Hepatocyte (in vitro differentiated cells): ENCODE data around the gene NR2C2AP. TPM values are rescaled to one million over a fixed set of nuclear protein-coding genes. Genes with fewer than 3 reads are reported as not detected.

Experiments
- DNase-seq: peaks from one replicate; pipeline ENCODE4 v3.0.0-alpha.2; 2016; ENCODE audit warnings: low spot score
- H2AFZ ChIP-seq: fragments of 200-600 bp; sonication (generic); 2 replicates; pipeline ENCODE4 v1.6.0; 2016; ENCODE audit warnings: antibody characterized with exemption, mild to moderate bottlenecking
- H3K27ac ChIP-seq: fragments of 200-600 bp; sonication (generic); 2 replicates; pipeline ENCODE4 v1.5.1; 2016; ENCODE audit warnings: mild to moderate bottlenecking
- H3K27me3 ChIP-seq: fragments of 200-600 bp; sonication (generic); 2 replicates; pipeline ENCODE4 v1.6.1; 2016
- H3K36me3 ChIP-seq: fragments of 200-600 bp; sonication (generic); replicated peaks from 2 replicates; pipeline ENCODE4 v1.5.1; 2016; ENCODE audit warnings: low read depth; ENCODE audit not compliant: insufficient read depth
- H3K4me1 ChIP-seq: fragments of 200-600 bp; sonication (generic); 2 replicates; pipeline ENCODE4 v1.5.1; 2016; ENCODE audit warnings: mild to moderate bottlenecking, moderate library complexity; ENCODE audit not compliant: insufficient read depth
- H3K4me2 ChIP-seq: fragments of 200-600 bp; sonication (generic); 2 replicates; pipeline ENCODE4 v1.6.0; 2016
- H3K4me3 ChIP-seq: fragments of 200-600 bp; sonication (generic); 2 replicates; pipeline ENCODE4 v1.5.1; 2016; ENCODE audit warnings: mild to moderate bottlenecking
- H3K79me2 ChIP-seq: fragments of 200-600 bp; sonication (generic); 2 replicates; pipeline ENCODE4 v1.6.0; 2017; ENCODE audit warnings: mild to moderate bottlenecking
- H3K9me2 ChIP-seq: fragments of 200-600 bp; sonication (generic); replicated peaks from 2 replicates; pipeline ENCODE4 v1.6.0; 2017; ENCODE audit warnings: mild to moderate bottlenecking; ENCODE audit not compliant: insufficient read depth
- H3K9me3 ChIP-seq: fragments of 200-600 bp; sonication (generic); 2 replicates; pipeline ENCODE4 v1.5.1; 2016; ENCODE audit warnings: low read depth, mild to moderate bottlenecking
- H4K20me1 ChIP-seq: fragments of 200-600 bp; sonication (generic); 2 replicates; pipeline ENCODE4 v1.6.0; 2016; ENCODE audit warnings: mild to moderate bottlenecking; ENCODE audit not compliant: insufficient read depth, poor library complexity, severe bottlenecking
- CTCF ChIP-seq: fragments of 200-600 bp; sonication (generic); IDR thresholded peaks from 2 replicates; pipeline ENCODE4 v1.5.1; 2016; ENCODE audit warnings: antibody characterized with exemption, mild to moderate bottlenecking; ENCODE audit not compliant: poor library complexity
- EZH2 ChIP-seq: fragments of 200-600 bp; sonication (generic); IDR thresholded peaks from 2 replicates; pipeline ENCODE4 v1.6.1; 2016; ENCODE audit warnings: antibody characterized with exemption, mild to moderate bottlenecking, borderline replicate concordance
- EZH2phosphoT487 ChIP-seq: fragments of 200-600 bp; sonication (generic); IDR thresholded peaks from one replicate; pipeline ENCODE4 v1.6.1; 2018; ENCODE audit warnings: antibody characterized with exemption, mild to moderate bottlenecking, low read depth, moderate library complexity; ENCODE audit not compliant: unreplicated experiment, severe bottlenecking
- WGBS: methylation state at CpG from one replicate; pipeline ENCODE4 v1.1.6; 2016; ENCODE audit warnings: low lambda C conversion rate; ENCODE audit errors: missing lambda C conversion rate; 5-methylcytosine and 5-hydroxymethylcytosine counted together
- polyA plus RNA-seq: library from polyadenylated mRNA; unstranded; fragments of >200 nt; fragmentation: Nextera tagmentation; extraction: Ambion mirVana; gene quantifications from 2 replicates; pipeline ENCODE4 v1.2.1, GENCODE V29; 2016
- total RNA-seq: library from RNA; depleted of rRNA; stranded (reverse); fragments of >200 nt; gene quantifications from 2 replicates; pipeline ENCODE4 v1.2.3, GENCODE V29; 2014

The NR2C2AP gene
- total and polyA plus RNA-seq, 2 experiments from 2014 or later, result 5.2 to 9.0 TPM

GRCh38 chr19:19215792-19216191 is 12.6 kb upstream of the NR2C2AP start:
- no peak overlapping the region for H3K27ac ChIP-seq
- TF ChIP-seq EZH2phosphoT487 (no peak), CTCF (no peak), EZH2 (no peak)
- DNase-seq, result no peak
- H3K9me3 ChIP-seq, result no peaks in the 10 kb centered on the region
- H3K79me2 ChIP-seq, result no peaks in the 10 kb centered on the region
- H3K27me3 ChIP-seq, result peaks cover 37% of the 10 kb centered on the region
- no peaks in the 10 kb centered on the region for H3K9me2 ChIP-seq
- no peaks in the 10 kb centered on the region for H3K4me1 ChIP-seq
- 72% methylated on average over 4 of the region's 4 CpGs for WGBS
- H3K4me3 ChIP-seq, result no peak overlapping the region
- H4K20me1 ChIP-seq, result no peaks in the 10 kb centered on the region
- no peak overlapping the region for H3K4me2 ChIP-seq
- no peak overlapping the region for H2AFZ ChIP-seq
- no peaks in the 10 kb centered on the region for H3K36me3 ChIP-seq

- peak; percentile 80 for DNase-seq
- Histone ChIP-seq H3K9me3 (no peaks in the 10 kb centered on the region), H4K20me1 (no peaks in the 10 kb centered on the region), H2AFZ (no peak overlapping the region), H3K27me3 (peaks cover 42% of the 10 kb centered on the region), H3K4me3 (no peak overlapping the region), H3K9me2 (no peaks in the 10 kb centered on the region), H3K4me2 (no peak overlapping the region), H3K79me2 (no peaks in the 10 kb centered on the region), H3K27ac (no peak overlapping the region), H3K4me1 (no peaks in the 10 kb centered on the region), H3K36me3 (no peaks in the 10 kb centered on the region)
- WGBS, result 2% methylated on average over 8 of the region's 8 CpGs
- TF ChIP-seq CTCF, result no peak
- TF ChIP-seq EZH2, result no peak
- TF ChIP-seq EZH2phosphoT487, result no peak
Measured at GRCh38 chr19:19214892-19215291, 11.7 kb upstream of the NR2C2AP start.

- no peaks in the 10 kb centered on the region for H3K9me3 ChIP-seq
- no peak overlapping the region for H3K27ac ChIP-seq
- no peak overlapping the region for H2AFZ ChIP-seq
- no peaks in the 10 kb centered on the region for H3K79me2 ChIP-seq
- no peak overlapping the region for H3K4me2 ChIP-seq
- H3K27me3 ChIP-seq, result peaks cover 45% of the 10 kb centered on the region
- 11% methylated on average over 5 of the region's 5 CpGs for WGBS
- H3K9me2 ChIP-seq, result no peaks in the 10 kb centered on the region
- H4K20me1 ChIP-seq, result no peaks in the 10 kb centered on the region
- TF ChIP-seq CTCF (no peak), EZH2phosphoT487 (no peak), EZH2 (no peak)
- DNase-seq, result no peak
- no peaks in the 10 kb centered on the region for H3K36me3 ChIP-seq
- no peaks in the 10 kb centered on the region for H3K4me1 ChIP-seq
- H3K4me3 ChIP-seq, result no peak overlapping the region
Measured at GRCh38 chr19:19214159-19214490, 10.9 kb upstream of the NR2C2AP start.
